Islet of Langerhans (tissue), 1 donor: ENCODE data around the gene FYN.

ENCODE experiments used
- FAIRE-seq: peaks from one replicate; lab custom pipeline; 2011; peaks lifted over from hg19 to GRCh38; lab: Jason Lieb, UNC

FYN gene

DNA sequence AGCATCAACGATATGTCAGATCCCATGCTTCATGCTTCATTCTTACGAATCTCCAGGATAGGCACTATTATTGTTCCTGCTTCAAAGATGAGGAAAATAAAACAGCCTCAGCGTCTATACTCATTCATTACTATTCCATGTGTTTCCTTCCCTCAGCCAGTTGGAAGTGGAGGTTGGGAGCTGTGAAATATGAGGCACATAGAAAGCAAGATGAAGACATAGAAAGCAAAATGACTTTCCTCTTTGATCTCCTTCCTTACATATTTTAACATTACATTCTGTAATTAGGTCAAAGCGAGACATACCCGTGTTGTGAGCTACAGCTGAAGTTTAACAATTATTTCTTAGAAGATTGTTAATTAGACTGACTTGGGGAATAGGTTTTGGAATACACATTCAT lies 125.4 kb downstream of the FYN start:
- no peak for FAIRE-seq

DNA sequence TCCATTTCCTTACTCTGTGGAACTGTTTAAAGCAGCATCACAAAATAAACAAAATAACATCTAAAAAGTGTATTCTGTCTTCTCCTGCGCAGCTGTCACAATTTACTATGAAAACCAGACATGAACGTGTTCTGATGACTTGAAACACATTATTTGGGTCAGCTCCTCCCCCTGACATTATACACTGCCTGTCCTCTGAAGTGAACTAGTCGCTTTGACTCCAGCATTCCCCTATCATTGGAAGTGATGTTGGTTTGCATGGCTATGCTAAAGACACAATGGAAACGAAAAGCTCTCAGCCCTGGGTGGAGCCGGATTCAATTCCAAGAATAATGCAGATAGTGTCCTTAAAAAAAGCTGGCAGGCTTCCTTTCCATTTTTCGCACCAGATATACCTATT lies 125.9 kb downstream of the FYN start:
- no peak for FAIRE-seq

GRCh38 chr6:111746983-111747382 lies 126.3 kb downstream of the FYN start:
- FAIRE-seq = no peak

DNA sequence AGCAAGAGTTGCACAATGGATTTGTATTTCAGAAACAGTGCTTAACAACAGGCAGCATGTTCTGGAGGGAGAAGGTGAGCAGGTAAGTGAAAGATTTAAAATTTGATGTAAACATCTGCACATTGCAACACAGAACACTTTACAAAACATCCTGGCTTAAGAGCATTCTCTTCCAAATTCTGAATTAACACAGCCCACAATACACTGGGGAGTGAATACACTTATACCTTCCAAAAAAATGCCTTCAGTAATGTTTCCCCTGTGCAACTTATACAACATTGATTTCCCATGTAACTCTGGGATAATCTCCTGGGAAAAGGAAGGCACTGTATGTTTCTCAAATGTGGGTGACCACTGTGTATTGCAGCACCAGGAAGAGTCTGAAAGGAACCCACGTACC lies 127.6 kb downstream of the FYN start:
- no peak for FAIRE-seq

DNA sequence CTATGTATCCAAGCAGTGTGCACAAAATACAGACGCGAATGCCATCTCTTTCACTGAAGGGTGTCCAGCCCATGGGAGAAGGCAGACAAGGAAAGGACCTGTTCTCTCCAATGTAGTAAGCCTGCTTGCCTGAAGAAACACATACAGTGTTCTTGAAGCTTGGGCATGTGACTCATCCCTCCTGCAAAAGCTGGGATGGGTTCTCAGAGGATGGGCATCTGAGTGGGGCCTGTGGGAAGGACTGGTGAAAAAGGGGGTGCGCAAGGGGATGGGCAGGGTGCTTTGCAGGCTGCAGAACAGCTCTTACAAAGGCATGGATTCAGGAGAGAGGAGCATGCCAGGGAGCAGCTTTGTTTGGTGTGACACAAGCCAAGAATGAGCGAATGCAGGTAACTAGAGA lies 128.1 kb downstream of the FYN start:
- no peak for FAIRE-seq

GRCh38 chr6:111743862-111744692 lies 129.2 kb downstream of the FYN start:
- FAIRE-seq = no peak

DNA sequence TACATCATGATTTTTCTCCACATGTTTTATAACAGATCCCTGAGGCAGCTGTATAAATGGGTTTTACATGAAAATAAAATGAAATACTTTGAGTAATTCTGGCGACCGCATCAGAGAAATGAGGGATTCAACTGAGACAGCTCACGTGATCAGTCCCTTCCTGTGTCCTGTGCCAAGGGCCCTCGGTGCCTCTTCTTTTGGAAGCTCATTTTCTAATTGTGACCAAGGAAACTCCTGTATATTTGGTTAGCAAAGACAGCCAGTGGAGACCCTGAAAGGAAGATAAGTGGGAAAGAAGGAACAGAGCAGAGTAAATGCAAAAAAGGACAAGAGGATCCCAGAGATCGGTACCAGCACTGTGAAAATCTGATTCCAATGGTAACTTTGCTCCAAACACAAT lies 129.9 kb downstream of the FYN start:
- no peak for FAIRE-seq

- FAIRE-seq = no peak
Measured at GRCh38 chr6:111741177-111741952, 131.9 kb downstream of the FYN start.

- no peak for FAIRE-seq
Measured at GRCh38 chr6:111740506-111740905, 132.7 kb downstream of the FYN start.

GRCh38 chr6:111739257-111739696 lies 134.0 kb downstream of the FYN start:
- no peak for FAIRE-seq

GRCh38 chr6:111738631-111739030 lies 134.6 kb downstream of the FYN start:
- no peak for FAIRE-seq

DNA sequence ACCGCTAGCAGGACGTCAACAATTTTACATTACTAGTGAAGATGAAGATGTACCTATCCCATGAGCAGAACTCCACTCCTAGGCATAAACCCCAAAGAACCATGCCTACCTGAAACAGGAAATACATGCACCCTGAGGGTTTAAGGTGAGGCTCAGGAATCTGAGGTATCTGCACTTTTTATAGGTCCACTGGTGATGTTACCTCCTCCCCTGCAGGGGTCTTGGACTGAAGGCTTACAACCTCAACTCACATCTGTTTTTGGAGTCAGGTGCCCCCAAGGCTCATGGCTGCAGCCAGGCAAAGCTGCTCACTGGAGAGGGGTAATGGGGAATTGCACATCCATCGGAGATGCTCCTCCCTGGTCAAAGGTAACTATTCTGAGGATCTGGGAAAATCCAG lies 135.1 kb downstream of the FYN start:
- no peak for FAIRE-seq

DNA sequence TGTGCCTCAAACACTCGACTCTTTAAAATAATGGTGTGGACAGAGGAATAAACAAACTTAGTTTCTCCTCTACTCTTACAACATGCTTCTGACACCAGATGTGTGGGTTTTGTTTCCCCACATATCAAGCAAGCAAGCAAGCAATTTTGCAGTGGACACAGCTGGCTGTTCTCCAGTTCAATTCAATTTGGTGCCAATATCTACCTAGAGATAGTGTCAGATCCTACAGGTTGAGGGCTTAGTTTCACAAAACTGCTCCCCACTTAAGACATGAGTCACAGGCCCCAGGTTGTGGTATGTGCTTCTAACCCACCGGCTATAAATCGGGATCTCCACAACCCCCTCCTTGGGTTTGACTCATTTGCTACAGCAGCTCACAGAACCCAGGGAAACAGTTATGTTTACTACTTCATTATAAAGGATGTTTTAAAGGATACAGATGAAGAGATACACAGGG lies 136.2 kb downstream of the FYN start:
- no peak for FAIRE-seq

DNA sequence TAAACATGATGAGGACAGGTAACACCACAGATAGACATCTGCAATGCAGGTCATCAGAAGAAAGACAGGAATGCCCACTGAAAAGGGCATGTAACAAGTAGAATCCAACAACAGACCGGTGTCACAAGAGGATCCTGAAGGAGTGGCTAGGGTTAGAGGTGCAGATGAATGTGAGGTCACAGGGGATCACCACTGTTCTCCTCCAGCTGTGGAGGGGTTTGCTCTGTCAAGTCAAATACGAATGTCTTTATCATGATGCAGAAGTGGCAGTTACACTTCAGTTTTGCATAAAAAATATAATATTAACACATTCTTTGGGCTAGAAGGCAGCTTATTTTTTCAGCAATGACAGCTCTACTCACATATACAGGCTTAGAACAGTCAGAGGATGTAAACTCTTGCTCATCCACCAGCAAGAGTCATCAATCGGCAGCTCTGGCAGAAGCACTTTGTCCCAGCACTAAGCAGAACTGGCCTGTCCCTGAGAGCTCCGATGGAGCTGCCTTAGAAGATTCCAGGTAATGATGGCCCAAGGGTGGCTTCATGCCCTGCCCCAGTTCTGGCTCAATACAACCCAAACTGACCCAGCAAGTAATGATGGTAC lies 137.1 kb downstream of the FYN start:
- no peak for FAIRE-seq

DNA sequence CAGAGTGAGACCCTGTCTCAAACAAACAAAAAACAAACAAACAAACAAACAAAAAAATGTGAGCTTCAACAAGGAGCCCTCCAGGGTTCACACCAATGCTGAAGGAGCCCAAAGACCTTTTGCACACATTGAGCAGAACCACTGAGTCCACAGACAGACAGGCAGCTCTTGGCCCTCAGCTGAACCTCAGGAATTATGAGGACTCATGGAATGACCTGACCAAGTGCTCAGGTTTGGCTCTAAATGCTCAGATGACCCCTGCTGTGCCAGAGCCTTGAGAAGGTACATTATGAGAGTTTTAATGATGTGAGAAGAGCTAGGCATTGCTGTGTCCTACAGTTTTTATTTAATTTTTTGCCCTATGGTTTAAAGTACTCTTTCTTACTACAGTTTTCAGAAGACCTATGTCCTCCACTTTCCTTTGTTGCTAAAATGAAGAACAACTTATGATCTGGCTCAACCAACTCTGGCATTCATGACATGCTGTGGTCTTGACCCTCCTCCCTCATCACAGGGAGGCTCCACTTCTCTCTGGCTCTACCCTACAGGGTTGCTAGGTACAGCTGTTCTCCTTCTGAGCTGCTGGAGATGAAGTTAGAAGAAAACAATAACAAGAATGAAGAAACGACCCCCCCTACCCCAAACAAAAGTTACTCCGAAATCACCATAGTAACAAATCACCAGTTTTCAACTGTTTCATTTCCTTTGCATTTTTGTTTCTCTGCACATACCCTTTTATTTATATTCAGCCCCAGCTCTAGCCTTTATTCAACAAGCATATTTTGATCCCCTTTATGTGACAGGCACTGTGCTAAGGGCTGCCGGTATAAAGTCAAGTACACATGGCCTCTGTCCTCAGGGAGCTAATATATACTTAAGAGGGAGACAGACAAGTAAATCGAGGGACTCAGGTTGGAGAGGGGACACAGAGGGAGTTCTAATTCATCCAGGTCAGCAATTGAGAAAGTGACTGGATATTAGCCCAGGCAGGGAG lies 138.9 kb downstream of the FYN start:
- no peak for FAIRE-seq

DNA sequence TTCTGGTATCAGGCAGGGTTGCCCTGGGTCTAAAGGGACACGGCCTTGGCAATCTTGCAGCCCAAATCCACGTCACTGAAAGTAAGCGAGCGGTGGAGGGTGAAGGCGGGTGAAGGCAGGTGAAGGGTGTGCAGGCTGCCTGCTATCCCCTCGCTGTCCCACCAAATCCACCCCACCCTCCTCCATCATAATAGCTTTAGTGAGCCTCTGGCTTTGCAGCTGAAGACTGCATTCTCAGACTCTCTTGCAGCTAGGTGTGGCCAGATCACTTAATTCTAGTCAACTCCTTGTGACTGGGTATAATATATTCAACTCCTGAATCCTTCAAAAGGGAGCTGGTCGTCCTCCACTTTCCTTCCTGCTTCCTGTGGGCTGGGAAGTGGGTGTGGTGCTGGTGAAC lies 140.9 kb downstream of the FYN start:
- no peak for FAIRE-seq

DNA sequence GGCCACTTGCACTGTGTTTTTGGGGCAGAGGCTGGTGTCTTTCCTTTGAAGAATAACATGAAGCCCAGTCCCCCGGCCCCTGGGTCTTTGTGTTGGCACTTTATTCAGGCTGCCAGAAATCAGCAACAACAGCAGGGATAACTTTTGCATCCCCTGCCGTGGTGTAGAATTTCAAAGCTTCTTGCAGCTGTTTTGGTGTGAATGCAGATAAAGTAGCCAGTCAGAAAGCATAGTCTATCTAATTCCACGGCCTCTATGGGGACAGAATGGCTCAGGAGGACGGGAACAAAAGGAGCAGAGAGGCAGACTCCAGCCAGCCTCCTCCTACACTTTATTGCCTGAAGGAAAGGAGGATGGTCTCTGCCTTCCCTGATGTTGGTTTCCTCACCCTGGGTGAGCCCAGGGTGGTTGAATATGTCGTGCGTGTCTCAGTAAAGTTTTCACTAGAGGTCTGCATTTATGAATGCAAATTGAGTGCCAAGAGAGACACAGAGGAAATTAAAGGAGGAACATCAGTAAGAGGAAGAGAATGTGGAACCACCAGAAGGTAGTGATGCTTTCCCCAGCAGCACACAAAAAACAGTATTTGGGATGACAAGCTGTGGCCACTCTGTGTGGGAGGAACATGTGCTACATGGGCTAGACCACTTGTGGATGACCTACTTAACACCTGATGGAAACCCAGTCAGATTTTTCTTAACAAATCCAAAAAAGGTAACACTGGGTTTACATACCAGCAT lies 141.6 kb downstream of the FYN start:
- FAIRE-seq = no peak

- no peak for FAIRE-seq
Measured at GRCh38 chr6:111730864-111731263, 142.4 kb downstream of the FYN start.

GRCh38 chr6:111727802-111728201 lies 145.4 kb downstream of the FYN start:
- no peak for FAIRE-seq

GRCh38 chr6:111727041-111727440 lies 146.2 kb downstream of the FYN start:
- FAIRE-seq = no peak

- FAIRE-seq = no peak
Measured at GRCh38 chr6:111725446-111726112, 147.7 kb downstream of the FYN start.
